Measurements from ENCODE around the gene TBKBP1. TPM values are rescaled to one million over a fixed set of nuclear protein-coding genes. Genes with fewer than 3 reads are reported as not detected.

TBKBP1 gene
- total and polyA plus RNA-seq, 4 donors, result 0.25 to 2.0 (median 1.5) TPM

- H3K9me3 ChIP-seq (ENCODE audit: control insufficient read depth in 4 of 4, low read length in 3 of 4), result no peaks in the 10 kb centered on the region
- no peak overlapping the region for H3K4me3 ChIP-seq (ENCODE audit: low read depth in 1 of 3, low read length in 3 of 3)
- H3K27ac ChIP-seq (ENCODE audit: low read depth in 1 of 2, low read length in 2 of 2), result no peak overlapping the region
- DNase-seq (ENCODE audit: low spot score), result no peak
- no peak overlapping the region for H3K9ac ChIP-seq (ENCODE audit: low read depth in 1 of 2, low read length in 2 of 2)
- no peaks in the 10 kb centered on the region for H3K27me3 ChIP-seq (ENCODE audit: control insufficient read depth in 4 of 4, insufficient read depth in 4 of 4, low read length in 3 of 4)
- H3K4me1 ChIP-seq (ENCODE audit: control insufficient read depth in 4 of 4, insufficient read depth in 4 of 4, low read length in 3 of 4), result peaks cover 6 to 51% (median 44%) of the 10 kb centered on the region in 4 donors
- TF ChIP-seq ATF3 (IDR thresholded peaks at IDR 0.05) (no peak), FOXA2 (IDR thresholded peaks at IDR 0.05) (no peak), JUND (IDR thresholded peaks at IDR 0.05) (no peak), SP1 (IDR thresholded peaks at IDR 0.05) (no peak), EGR1 (IDR thresholded peaks at IDR 0.05; ENCODE audit: low read depth in 2 of 2) (no peak), RXRA (IDR thresholded peaks at IDR 0.05) (no peak), HNF4A (conservative IDR thresholded peaks at IDR 0.05) (no peak), YY1 (IDR thresholded peaks at IDR 0.05) (no peak)
- TF ChIP-seq, protein P1, sequence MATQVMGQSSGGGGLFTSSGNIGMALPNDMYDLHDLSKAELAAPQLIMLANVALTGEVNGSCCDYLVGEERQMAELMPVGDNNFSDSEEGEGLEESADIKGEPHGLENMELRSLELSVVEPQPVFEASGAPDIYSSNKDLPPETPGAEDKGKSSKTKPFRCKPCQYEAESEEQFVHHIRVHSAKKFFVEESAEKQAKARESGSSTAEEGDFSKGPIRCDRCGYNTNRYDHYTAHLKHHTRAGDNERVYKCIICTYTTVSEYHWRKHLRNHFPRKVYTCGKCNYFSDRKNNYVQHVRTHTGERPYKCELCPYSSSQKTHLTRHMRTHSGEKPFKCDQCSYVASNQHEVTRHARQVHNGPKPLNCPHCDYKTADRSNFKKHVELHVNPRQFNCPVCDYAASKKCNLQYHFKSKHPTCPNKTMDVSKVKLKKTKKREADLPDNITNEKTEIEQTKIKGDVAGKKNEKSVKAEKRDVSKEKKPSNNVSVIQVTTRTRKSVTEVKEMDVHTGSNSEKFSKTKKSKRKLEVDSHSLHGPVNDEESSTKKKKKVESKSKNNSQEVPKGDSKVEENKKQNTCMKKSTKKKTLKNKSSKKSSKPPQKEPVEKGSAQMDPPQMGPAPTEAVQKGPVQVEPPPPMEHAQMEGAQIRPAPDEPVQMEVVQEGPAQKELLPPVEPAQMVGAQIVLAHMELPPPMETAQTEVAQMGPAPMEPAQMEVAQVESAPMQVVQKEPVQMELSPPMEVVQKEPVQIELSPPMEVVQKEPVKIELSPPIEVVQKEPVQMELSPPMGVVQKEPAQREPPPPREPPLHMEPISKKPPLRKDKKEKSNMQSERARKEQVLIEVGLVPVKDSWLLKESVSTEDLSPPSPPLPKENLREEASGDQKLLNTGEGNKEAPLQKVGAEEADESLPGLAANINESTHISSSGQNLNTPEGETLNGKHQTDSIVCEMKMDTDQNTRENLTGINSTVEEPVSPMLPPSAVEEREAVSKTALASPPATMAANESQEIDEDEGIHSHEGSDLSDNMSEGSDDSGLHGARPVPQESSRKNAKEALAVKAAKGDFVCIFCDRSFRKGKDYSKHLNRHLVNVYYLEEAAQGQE (IDR thresholded peaks at IDR 0.05), result peak; percentile 95
- 91% methylated on average over 6 of the region's 6 CpGs for WGBS
- peaks cover 15 to 33% (median 26%) of the 10 kb centered on the region in 4 donors for H3K36me3 ChIP-seq (ENCODE audit: control insufficient read depth in 4 of 4, insufficient read depth in 3 of 4, low read depth in 1 of 4, low read length in 3 of 4)
Measured at GRCh38 chr17:47652570-47652969, 41.4 kb upstream of the TBKBP1 start.

GRCh38 chr17:47653442-47653841 is 40.5 kb upstream of the TBKBP1 start:
- WGBS, result 63% methylated on average over 2 of the region's 2 CpGs

More at GRCh38 chr17:47653442-47653841, 40.5 kb upstream of the TBKBP1 start:
- no peaks in the 10 kb centered on the region for H3K9me3 ChIP-seq (ENCODE audit: control insufficient read depth in 4 of 4, low read length in 3 of 4)
- H3K36me3 ChIP-seq (ENCODE audit: control insufficient read depth in 4 of 4, insufficient read depth in 3 of 4, low read depth in 1 of 4, low read length in 3 of 4), result peaks cover 17 to 41% (median 34%) of the 10 kb centered on the region in 4 donors
- H3K27ac ChIP-seq (ENCODE audit: low read depth in 1 of 2, low read length in 2 of 2), result no peak overlapping the region
- no peak for DNase-seq (ENCODE audit: low spot score)
- H3K27me3 ChIP-seq (ENCODE audit: control insufficient read depth in 4 of 4, insufficient read depth in 4 of 4, low read length in 3 of 4), result no peaks in the 10 kb centered on the region
- H3K4me3 ChIP-seq (ENCODE audit: low read depth in 1 of 3, low read length in 3 of 3), result no peak overlapping the region
- TF ChIP-seq YY1 (IDR thresholded peaks at IDR 0.05) (no peak), FOXA2 (IDR thresholded peaks at IDR 0.05) (no peak), TAF1 (conservative IDR thresholded peaks at IDR 0.05) (no peak), FOXA1 (IDR thresholded peaks at IDR 0.05) (no peak), CTCF (IDR thresholded peaks at IDR 0.05; ENCODE audit: low read depth, low read length, missing input control) (no peak), MAX (IDR thresholded peaks at IDR 0.05) (no peak), SP1 (IDR thresholded peaks at IDR 0.05) (no peak), ZBTB33 (IDR thresholded peaks at IDR 0.05) (no peak), GABPA (IDR thresholded peaks at IDR 0.05 in 1 of 2, conservative IDR thresholded peaks at IDR 0.05 in 1 of 2) (no peak), JUND (IDR thresholded peaks at IDR 0.05) (no peak), EGR1 (IDR thresholded peaks at IDR 0.05; ENCODE audit: low read depth in 2 of 2) (no peak)
- H3K4me1 ChIP-seq (ENCODE audit: control insufficient read depth in 4 of 4, insufficient read depth in 4 of 4, low read length in 3 of 4), result peaks cover 4 to 49% (median 42%) of the 10 kb centered on the region in 4 donors
- H3K9ac ChIP-seq (ENCODE audit: low read depth in 1 of 2, low read length in 2 of 2), result no peak overlapping the region
